Measurements from ENCODE around the gene BLNK.

DNA sequence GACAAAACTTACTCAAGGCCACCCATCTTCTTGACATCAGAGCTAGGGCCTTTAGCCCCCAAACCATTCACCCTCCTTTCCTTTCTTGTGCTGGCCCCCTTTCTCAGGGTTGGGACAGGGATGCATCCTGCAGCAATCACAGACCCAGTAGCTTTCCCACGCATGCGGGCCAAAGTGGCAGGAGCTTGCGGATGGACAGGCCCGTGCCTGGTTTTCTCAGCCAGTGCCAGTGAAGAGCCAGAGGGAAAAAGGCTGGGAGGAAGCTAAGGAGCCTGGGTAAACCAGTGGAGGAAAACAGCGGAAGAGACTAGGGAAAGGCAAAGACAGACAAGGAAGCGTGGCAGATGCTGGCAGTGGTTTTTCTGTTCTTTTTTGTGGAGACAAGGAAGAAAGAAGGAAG lies 5.1 kb upstream of the BLNK start:
- TF ChIP-seq CTCF (IDR thresholded peaks at IDR 0.05) (no peak), POLR2A (IDR thresholded peaks at IDR 0.05) (no peak)
